HG03432 (cell line): ENCODE results near the gene EBP.
"Not testable (repeated sequence)": the region's sequence is repeated elsewhere in the genome, so short reads cannot be mapped to it uniquely, and the experiment has no call there.

Experiments used
- ATAC-seq: cut with Tn5 transposase; IDR thresholded peaks from one replicate; pipeline ENCODE4 v1.9.1; 2021; ENCODE audit warnings: mild to moderate bottlenecking, moderate library complexity; ENCODE audit not compliant: unreplicated experiment

Gene EBP

GRCh38 chrX:48492293-48492910 lies 29.2 kb upstream of the EBP start:
- ATAC-seq, result no peak

GRCh38 chrX:48493890-48494364 lies 27.7 kb upstream of the EBP start:
- ATAC-seq, result no peak

DNA sequence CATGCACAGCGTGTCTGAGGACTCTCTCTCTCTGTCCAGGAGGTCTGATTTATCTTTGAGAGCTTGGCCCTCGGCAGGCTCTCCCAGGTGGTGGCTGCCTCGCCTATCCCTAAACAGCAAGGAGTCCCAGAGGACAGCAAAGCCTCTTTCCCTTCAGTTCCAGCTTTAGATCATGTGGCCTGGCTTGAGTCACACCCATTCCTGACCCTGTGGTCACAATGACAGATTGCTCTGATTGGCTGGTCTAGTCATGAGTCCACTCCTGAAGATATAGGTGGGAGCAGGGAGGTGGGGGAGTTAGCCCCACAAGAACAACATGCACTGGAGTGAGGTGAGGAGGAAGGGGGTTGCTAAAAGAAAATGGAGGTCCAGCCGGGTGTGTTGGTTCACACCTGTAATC lies 24.9 kb upstream of the EBP start:
- no peak for ATAC-seq

DNA sequence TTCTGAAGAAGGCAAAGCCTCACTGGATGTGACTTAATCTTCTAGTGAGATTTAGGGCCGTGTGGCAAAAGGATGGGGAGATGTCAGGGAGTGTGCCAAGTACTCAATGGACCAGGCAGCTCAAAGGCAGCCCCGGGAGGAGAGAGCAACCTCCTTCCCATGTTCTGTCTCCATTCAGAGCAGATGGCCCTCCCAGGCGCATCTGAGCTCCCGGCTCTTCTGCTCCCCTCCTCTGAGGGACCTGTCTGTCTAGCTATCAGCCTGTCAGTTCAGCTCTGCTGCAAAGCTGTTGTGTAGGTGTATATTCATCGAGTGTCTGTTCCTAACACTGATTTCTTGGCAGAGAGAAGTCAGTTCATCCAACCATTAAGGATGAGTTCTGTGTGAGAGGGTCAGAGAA lies 23.7 kb upstream of the EBP start:
- no peak for ATAC-seq

DNA sequence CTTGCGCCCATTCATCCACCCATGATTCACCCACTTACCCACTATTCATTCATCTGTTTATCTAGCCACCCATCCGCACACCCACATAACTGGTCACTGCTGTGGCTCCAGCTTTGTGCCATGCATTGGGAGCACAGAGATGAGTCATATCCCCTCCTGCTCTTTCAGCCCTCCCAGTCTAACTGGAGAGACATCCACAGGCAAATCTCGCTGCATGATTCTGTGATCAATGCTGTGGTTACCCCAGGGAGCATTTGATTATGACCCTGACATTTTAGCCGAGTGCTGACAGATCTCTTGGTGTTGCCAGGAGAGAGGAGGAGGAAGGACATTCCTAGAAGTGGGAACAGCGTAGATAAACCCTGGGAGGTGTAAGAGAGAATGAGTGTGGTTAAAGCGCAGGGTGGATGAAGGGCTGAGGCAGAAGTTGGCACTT lies 23.2 kb upstream of the EBP start:
- ATAC-seq, result no peak

DNA sequence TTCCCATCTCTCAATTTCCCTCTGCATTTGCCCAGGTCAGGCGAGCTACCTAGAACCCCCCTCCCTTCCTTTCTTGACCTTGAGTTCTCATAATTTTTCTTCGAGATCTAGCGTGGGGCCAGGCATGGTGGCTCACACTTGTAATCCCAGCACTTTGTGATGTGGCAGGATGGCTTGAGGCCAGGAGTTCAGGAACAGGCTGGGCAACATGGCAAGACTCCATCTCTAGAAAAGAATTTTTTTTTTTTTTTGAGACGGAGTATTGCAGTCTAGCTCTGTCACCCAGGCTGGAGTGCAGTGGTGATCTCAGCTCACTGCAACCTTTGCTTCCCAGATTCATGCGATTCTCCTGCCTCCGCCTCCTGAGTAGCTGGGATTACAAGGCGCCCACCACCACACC lies 17.3 kb upstream of the EBP start:
- no peak for ATAC-seq

- no peak for ATAC-seq
Observed at GRCh38 chrX:48505481-48505880, 16.1 kb upstream of the EBP start.

- no peak for ATAC-seq
Observed at GRCh38 chrX:48507246-48507645, 14.4 kb upstream of the EBP start.

DNA sequence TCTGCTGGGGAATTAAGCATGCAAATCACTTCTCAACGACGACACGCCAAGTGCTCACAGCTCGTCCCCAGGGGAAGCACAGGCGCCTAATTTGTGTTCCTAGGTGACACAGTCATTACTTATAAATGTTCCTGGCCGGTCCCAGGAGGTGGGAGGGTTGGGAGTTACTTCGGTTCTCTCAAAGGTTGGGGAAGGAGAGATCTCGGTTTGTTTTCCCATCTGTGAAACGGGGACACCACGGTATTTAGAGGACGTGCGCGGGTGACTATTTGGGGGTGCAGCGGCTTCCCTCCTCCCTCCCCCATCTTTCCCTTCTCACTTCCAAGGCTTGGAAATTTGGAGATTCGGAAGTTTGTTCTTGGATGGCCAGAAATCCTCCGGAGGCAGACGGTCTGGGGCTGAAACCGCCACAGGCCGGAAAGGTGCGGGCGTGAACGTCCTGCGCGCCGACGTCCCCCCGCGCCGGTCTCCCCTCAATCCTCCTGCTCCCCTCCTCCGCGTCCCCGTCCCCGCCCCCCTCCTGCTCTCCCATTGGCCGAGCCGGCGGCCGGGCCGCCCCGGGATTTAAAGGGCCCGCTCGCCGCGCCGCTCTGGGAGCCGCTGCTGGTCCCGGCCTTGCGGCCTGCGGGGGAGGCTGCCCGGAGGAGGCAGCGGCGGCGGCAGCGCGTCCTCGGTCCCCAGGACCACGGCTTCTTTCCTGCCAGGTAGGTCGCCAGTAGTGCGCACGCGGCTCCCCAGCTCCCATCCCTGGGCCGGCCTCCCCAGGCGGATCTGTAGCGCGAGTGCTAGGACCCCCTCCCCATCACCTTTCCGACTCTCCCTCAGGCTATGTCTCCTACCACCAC lies 13.0 kb upstream of the EBP start, which contains the start of gene PORCN:
TSS of gene PORCN (plus strand) at position 593 of the 845 bp plus-strand sequence. CDS start 829 bp downstream, outside the sequence.
- peak; percentile 92 for ATAC-seq

DNA sequence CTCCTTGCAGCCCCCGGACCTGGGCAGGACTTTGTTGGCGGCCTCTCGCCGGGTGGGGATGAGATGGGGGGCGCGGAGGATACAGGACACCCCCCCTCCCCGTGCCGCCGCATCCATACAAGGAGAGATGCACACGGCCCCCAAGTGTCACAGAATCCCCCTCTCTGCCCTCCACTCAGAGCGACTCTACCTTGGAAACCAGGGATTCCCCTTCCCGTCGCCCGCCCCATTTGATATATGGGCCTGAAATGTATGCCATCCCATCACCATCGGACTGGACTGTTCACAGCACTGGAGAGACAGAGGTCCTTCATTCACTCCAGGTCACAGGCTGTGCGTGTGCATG lies 12.4 kb upstream of the EBP start:
- no peak for ATAC-seq

DNA sequence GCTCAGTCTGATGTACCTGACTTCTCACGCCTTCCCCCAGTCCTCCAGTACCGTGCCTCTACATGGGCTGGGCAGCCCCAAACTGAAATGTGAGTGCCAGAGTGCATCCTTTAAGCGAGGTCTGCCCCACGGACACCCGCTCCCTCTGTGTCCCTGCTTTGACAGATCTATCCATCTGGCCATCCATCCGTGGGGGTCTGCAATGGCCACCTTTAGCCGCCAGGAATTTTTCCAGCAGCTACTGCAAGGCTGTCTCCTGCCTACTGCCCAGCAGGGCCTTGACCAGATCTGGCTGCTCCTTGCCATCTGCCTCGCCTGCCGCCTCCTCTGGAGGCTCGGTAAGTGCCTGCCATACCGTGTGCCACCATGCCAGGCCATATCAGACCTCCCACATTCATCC lies 12.0 kb upstream of the EBP start:
- no peak for ATAC-seq

DNA sequence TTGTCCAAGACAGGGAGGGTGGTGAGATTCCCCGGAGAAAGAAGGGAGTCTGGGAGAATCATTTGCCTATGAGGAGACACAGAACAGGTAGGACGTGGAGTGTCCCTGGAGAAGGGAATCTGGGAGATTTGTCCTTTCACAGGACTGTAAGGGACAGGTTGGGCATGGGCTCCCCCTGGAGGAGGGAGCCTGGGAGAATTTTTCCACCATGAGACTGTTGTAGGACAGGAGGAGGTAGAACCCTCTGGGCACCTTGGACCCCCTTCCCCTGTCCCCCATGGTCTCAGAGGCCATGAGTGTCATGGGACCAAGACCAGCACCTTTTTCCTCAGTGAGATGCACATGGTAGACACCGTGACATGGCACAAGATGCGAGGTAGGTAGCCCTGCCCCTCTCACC lies 10.0 kb upstream of the EBP start:
- no peak for ATAC-seq

GRCh38 chrX:48512371-48512935 lies 9.2 kb upstream of the EBP start:
- no peak for ATAC-seq

GRCh38 chrX:48513670-48514069 lies 7.9 kb upstream of the EBP start:
- ATAC-seq, result no peak

GRCh38 chrX:48514126-48514806 lies 7.3 kb upstream of the EBP start:
- no peak for ATAC-seq

DNA sequence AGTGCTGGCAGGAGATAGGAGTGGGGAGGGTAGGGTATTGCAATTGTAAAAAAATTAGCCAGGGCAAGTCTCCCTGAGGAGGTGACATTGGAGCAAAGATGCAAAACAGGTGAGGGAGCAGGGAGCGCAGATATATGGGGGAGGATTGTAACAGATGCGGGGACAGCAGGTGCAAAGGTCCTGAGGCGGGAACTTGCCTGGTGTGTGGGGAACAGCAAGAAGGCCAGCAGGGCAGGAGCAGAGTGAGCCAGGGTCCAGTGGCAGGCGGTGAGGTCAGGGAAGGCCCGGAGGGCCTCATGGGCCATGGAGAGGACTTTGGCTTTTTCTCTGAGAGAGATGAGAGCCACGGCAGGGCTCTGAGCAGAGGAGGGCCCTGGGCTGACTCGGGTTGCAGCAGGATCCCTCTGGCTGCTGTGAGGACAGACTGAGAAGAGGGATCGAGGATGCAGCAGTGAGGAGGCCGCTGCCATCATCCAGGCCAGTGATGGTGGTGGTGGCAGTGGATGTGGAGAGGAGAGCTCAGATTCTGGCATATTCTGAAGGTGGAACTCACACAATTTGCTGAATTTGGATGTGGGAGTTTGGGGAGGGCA lies 6.6 kb upstream of the EBP start:
- no peak for ATAC-seq

GRCh38 chrX:48515842-48516241 lies 5.8 kb upstream of the EBP start:
- no peak for ATAC-seq

GRCh38 chrX:48516285-48516684 lies 5.3 kb upstream of the EBP start:
- no peak for ATAC-seq

GRCh38 chrX:48516987-48517386 lies 4.6 kb upstream of the EBP start:
- no peak for ATAC-seq

- not testable (repeated sequence) for ATAC-seq
Observed at GRCh38 chrX:48519481-48519880, 2.1 kb upstream of the EBP start.

DNA sequence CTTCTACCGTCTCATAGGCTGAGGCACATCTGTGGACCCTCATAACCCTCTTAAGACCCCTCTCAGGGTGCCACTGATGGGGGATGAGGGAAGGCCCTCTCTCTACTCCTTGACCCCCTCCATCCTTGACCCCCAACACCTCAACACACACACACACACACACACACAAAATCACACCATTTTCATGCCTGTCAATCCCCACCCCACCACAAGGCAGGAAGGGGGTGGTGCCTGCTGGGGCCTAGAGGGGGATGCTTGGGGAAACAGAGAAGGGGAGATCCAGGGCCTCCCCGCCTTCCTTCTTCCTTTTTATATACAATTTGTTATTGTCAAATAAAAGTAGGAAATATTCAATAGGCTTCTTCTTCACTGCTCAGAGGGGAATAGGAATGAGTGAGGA lies 1.2 kb upstream of the EBP start:
- no peak for ATAC-seq
